ENCODE data around the gene CASP9.
"Not testable (repeated sequence)": the region's sequence is repeated elsewhere in the genome, so short reads cannot be mapped to it uniquely, and the experiment has no call there.

Gene CASP9

GRCh38 chr1:15525050-15526020 is 1.3 kb upstream of the CASP9 start:
- no peak for DNase-seq

- peak; percentile 99 for DNase-seq
These were observed 451 bp upstream of the CASP9 start for GRCh38 chr1:15524283-15525049.

GRCh38 chr1:15523104-15524020 is 653 bp downstream of the CASP9 start:
- no peak for DNase-seq

GRCh38 chr1:15522551-15522950 is 1.5 kb downstream of the CASP9 start:
- no peak for DNase-seq

GRCh38 chr1:15521206-15521906 is 2.7 kb downstream of the CASP9 start:
- DNase-seq = not testable (repeated sequence)

- no peak for DNase-seq
These were observed 4.4 kb downstream of the CASP9 start for GRCh38 chr1:15519625-15520024.

GRCh38 chr1:15515022-15515663 is 8.9 kb downstream of the CASP9 start:
- DNase-seq = no peak

GRCh38 chr1:15514557-15514956 is 9.5 kb downstream of the CASP9 start:
- DNase-seq = not testable (repeated sequence)

GRCh38 chr1:15513919-15514318 is 10.1 kb downstream of the CASP9 start:
- no peak for DNase-seq

- DNase-seq = no peak
These were observed 10.8 kb downstream of the CASP9 start for GRCh38 chr1:15513192-15513591.

GRCh38 chr1:15510611-15511405 is 13.2 kb downstream of the CASP9 start:
- DNase-seq = no peak

GRCh38 chr1:15509586-15509985 is 14.4 kb downstream of the CASP9 start:
- DNase-seq = no peak

- no peak for DNase-seq
These were observed 15.1 kb downstream of the CASP9 start for GRCh38 chr1:15508700-15509487.

GRCh38 chr1:15507278-15507677 is 16.7 kb downstream of the CASP9 start:
- DNase-seq = no peak

- DNase-seq = no peak
These were observed 17.2 kb downstream of the CASP9 start for GRCh38 chr1:15506831-15507230.

- no peak for DNase-seq
These were observed 19.6 kb downstream of the CASP9 start for GRCh38 chr1:15504436-15504835.

- peak; percentile 16 for DNase-seq
These were observed 22.6 kb downstream of the CASP9 start for GRCh38 chr1:15501208-15502032.

GRCh38 chr1:15500184-15501178 is 23.5 kb downstream of the CASP9 start:
- DNase-seq = no peak
